ENCODE measurements around the gene ULBP2. TPM values are rescaled to one million over a fixed set of nuclear protein-coding genes. Genes with fewer than 3 reads are reported as not detected.
A peak's percentile ranks its signal among the peaks of the same experiment; 100 is the strongest.
"Not testable (repeated sequence)": the region's sequence is repeated elsewhere in the genome, so short reads cannot be mapped to it uniquely, and the experiment has no call there.

Gene ULBP2
- total RNA-seq, 1 donor from 2014 or later, result 0.30 TPM

- DNase-seq (ENCODE audit: low read depth, low spot score), result no peak
- Mint-ChIP-seq H3K27me3 (ENCODE audit: low read depth) (peaks cover 97% of the 10 kb centered on the region), H3K9me3 (no peaks in the 10 kb centered on the region), H3K4me3 (no peak overlapping the region), H3K36me3 (ENCODE audit: low read depth) (no peaks in the 10 kb centered on the region), H3K4me1 (peaks cover 7% of the 10 kb centered on the region), H3K27ac (ENCODE audit: unreplicated experiment) (no peak overlapping the region)
- TF ChIP-seq CTCF (conservative IDR thresholded peaks at IDR 0.05), result no peak
These were observed 6.6 kb upstream of the ULBP2 start for GRCh38 chr6:149935246-149935645.

- DNase-seq (ENCODE audit: low read depth, low spot score), result no peak
- H3K4me3 Mint-ChIP-seq, result no peak overlapping the region
- TF ChIP-seq CTCF (conservative IDR thresholded peaks at IDR 0.05), result no peak
- peaks cover 97% of the 10 kb centered on the region for H3K27me3 Mint-ChIP-seq (ENCODE audit: low read depth)
- H3K4me1 Mint-ChIP-seq, result peaks cover 7% of the 10 kb centered on the region
- H3K36me3 Mint-ChIP-seq (ENCODE audit: low read depth), result no peaks in the 10 kb centered on the region
- H3K9me3 Mint-ChIP-seq, result no peaks in the 10 kb centered on the region
- no peak overlapping the region for H3K27ac Mint-ChIP-seq (ENCODE audit: unreplicated experiment)
These were observed 6.1 kb upstream of the ULBP2 start for GRCh38 chr6:149935668-149936067.

- no peaks in the 10 kb centered on the region for H3K9me3 Mint-ChIP-seq
- H3K4me3 Mint-ChIP-seq, result no peak overlapping the region
- H3K27me3 Mint-ChIP-seq (ENCODE audit: low read depth), result peaks cover 97% of the 10 kb centered on the region
- H3K27ac Mint-ChIP-seq (ENCODE audit: unreplicated experiment), result no peak overlapping the region
- TF ChIP-seq CTCF (conservative IDR thresholded peaks at IDR 0.05), result no peak
- no peaks in the 10 kb centered on the region for H3K36me3 Mint-ChIP-seq (ENCODE audit: low read depth)
- no peak for DNase-seq (ENCODE audit: low read depth, low spot score)
- H3K4me1 Mint-ChIP-seq, result peaks cover 10% of the 10 kb centered on the region
These were observed 5.1 kb upstream of the ULBP2 start for GRCh38 chr6:149936743-149937142.

GRCh38 chr6:149938013-149938570 is 3.7 kb upstream of the ULBP2 start:
- not testable (repeated sequence) for H3K9me3 Mint-ChIP-seq; H3K27ac Mint-ChIP-seq (ENCODE audit: unreplicated experiment); DNase-seq (ENCODE audit: low read depth, low spot score); H3K36me3 Mint-ChIP-seq (ENCODE audit: low read depth)
- peak; percentile 28 for TF ChIP-seq CTCF (conservative IDR thresholded peaks at IDR 0.05)
- Mint-ChIP-seq H3K4me1 (peaks cover 11% of the 10 kb centered on the region), H3K27me3 (ENCODE audit: low read depth) (peaks cover 98% of the 10 kb centered on the region), H3K4me3 (peak overlapping the region; percentile 32)

- no peak for DNase-seq (ENCODE audit: low read depth, low spot score)
- no peaks in the 10 kb centered on the region for H3K36me3 Mint-ChIP-seq (ENCODE audit: low read depth)
- H3K9me3 Mint-ChIP-seq, result no peaks in the 10 kb centered on the region
- no peak overlapping the region for H3K27ac Mint-ChIP-seq (ENCODE audit: unreplicated experiment)
- peaks cover 98% of the 10 kb centered on the region for H3K27me3 Mint-ChIP-seq (ENCODE audit: low read depth)
- peak overlapping the region; percentile 69 for H3K4me3 Mint-ChIP-seq
- H3K4me1 Mint-ChIP-seq, result peaks cover 11% of the 10 kb centered on the region
- no peak for TF ChIP-seq CTCF (conservative IDR thresholded peaks at IDR 0.05)
These were observed 3.1 kb upstream of the ULBP2 start for GRCh38 chr6:149938571-149939355.

Measured in neural crest cell (in vitro differentiated cells).